ENCODE measurements around the gene EFS. TPM values are rescaled to one million over a fixed set of nuclear protein-coding genes. Genes with fewer than 3 reads are reported as not detected.
"Not testable (repeated sequence)": the region's sequence is repeated elsewhere in the genome, so short reads cannot be mapped to it uniquely, and the experiment has no call there.

Gene EFS
- total RNA-seq, 4 donors from 2014 or later = 10.6 to 22.6 (median 14.6) TPM

GRCh38 chr14:23403139-23403438, 38.1 kb upstream of the EFS start:
- H3K36me3 ChIP-seq = no peaks in the 10 kb centered on the region
- ATAC-seq = no peak

GRCh38 chr14:23402296-23403138, 37.5 kb upstream of the EFS start:
- H3K36me3 ChIP-seq = no peaks in the 10 kb centered on the region
- H3K27ac ChIP-seq = no peak overlapping the region
- H3K4me3 ChIP-seq = no peak overlapping the region
- ATAC-seq = no peak
- no peaks in the 10 kb centered on the region for H3K9me3 ChIP-seq
- TF ChIP-seq POLR2A (IDR thresholded peaks at IDR 0.05) (no peak), CTCF (IDR thresholded peaks at IDR 0.05) (no peak)
- no peaks in the 10 kb centered on the region for H3K4me1 ChIP-seq
- WGBS, 2 donors (ENCODE audit: low coverage in 1 of 2) = 45 to 51% methylated on average over 2 to 9 of the region's 25 CpGs
- H3K27me3 ChIP-seq = peaks cover 52% of the 10 kb centered on the region

More at GRCh38 chr14:23403139-23403438, 38.1 kb upstream of the EFS start:
- no peak for TF ChIP-seq CTCF (IDR thresholded peaks at IDR 0.05)
- TF ChIP-seq POLR2A (IDR thresholded peaks at IDR 0.05) = no peak
- TF ChIP-seq EP300 (IDR thresholded peaks at IDR 0.05) = no peak
- TF ChIP-seq POLR2AphosphoS5 (IDR thresholded peaks at IDR 0.05) = no peak
- Histone ChIP-seq H3K4me3 (no peak overlapping the region), H3K27ac (no peak overlapping the region), H3K4me1 (no peaks in the 10 kb centered on the region), H3K9me3 (no peaks in the 10 kb centered on the region), H3K27me3 (peaks cover 53% of the 10 kb centered on the region)
- 47 to 58% methylated on average over 6 to 7 of the region's 7 CpGs for WGBS, 2 donors (ENCODE audit: low coverage in 1 of 2)

- H3K9me3 ChIP-seq = no peaks in the 10 kb centered on the region
- no peak for ATAC-seq
- peaks cover 41% of the 10 kb centered on the region for H3K27me3 ChIP-seq
- no peaks in the 10 kb centered on the region for H3K4me1 ChIP-seq
- no peak for TF ChIP-seq POLR2AphosphoS5 (IDR thresholded peaks at IDR 0.05)
- no peak overlapping the region for H3K27ac ChIP-seq
- no peaks in the 10 kb centered on the region for H3K36me3 ChIP-seq
- H3K4me3 ChIP-seq = no peak overlapping the region
- 88% methylated on average over 2 of the region's 4 CpGs; no CpG with 5 or more reads in 1 of the 2 donors for WGBS, 2 donors (ENCODE audit: low coverage in 1 of 2)
Observed at GRCh38 chr14:23401291-23401690, 36.3 kb upstream of the EFS start.

GRCh38 chr14:23400496-23401149, 35.7 kb upstream of the EFS start:
- not testable (repeated sequence) for ATAC-seq, H3K27ac ChIP-seq, H3K4me3 ChIP-seq, H3K36me3 ChIP-seq, H3K4me1 ChIP-seq, H3K9me3 ChIP-seq
- WGBS, 2 donors (ENCODE audit: low coverage in 1 of 2) = 79 to 92% methylated on average over 3 to 11 of the region's 16 CpGs
- peaks cover 34% of the 10 kb centered on the region for H3K27me3 ChIP-seq

GRCh38 chr14:23399591-23399990, 34.6 kb upstream of the EFS start:
- Histone ChIP-seq H3K4me3 (no peak overlapping the region), H3K27me3 (peaks cover 24% of the 10 kb centered on the region), H3K36me3 (no peaks in the 10 kb centered on the region), H3K9me3 (no peaks in the 10 kb centered on the region), H3K27ac (no peak overlapping the region), H3K4me1 (no peaks in the 10 kb centered on the region)
- ATAC-seq = no peak
- 60% methylated on average over 1 of the region's 6 CpGs; no CpG with 5 or more reads in 1 of the 2 donors for WGBS, 2 donors (ENCODE audit: low coverage in 1 of 2)
- TF ChIP-seq EP300 (IDR thresholded peaks at IDR 0.05) (no peak), CTCF (IDR thresholded peaks at IDR 0.05) (no peak), POLR2A (IDR thresholded peaks at IDR 0.05) (no peak), POLR2AphosphoS5 (IDR thresholded peaks at IDR 0.05) (no peak)

GRCh38 chr14:23399136-23399535, 34.2 kb upstream of the EFS start:
- Histone ChIP-seq H3K27ac (no peak overlapping the region), H3K27me3 (peaks cover 20% of the 10 kb centered on the region), H3K36me3 (no peaks in the 10 kb centered on the region), H3K9me3 (no peaks in the 10 kb centered on the region), H3K4me1 (no peaks in the 10 kb centered on the region), H3K4me3 (no peak overlapping the region)
- ATAC-seq = no peak
- 100% methylated on average over 2 of the region's 3 CpGs; no CpG with 5 or more reads in 1 of the 2 donors for WGBS, 2 donors (ENCODE audit: low coverage in 1 of 2)
- TF ChIP-seq CTCF (IDR thresholded peaks at IDR 0.05) (no peak), POLR2AphosphoS5 (IDR thresholded peaks at IDR 0.05) (no peak), POLR2A (IDR thresholded peaks at IDR 0.05) (no peak), EP300 (IDR thresholded peaks at IDR 0.05) (no peak)

Data from gastroesophageal sphincter (tissue), 4 donors.